Measurements from ENCODE around the gene PTPRC.

Gene PTPRC

DNA sequence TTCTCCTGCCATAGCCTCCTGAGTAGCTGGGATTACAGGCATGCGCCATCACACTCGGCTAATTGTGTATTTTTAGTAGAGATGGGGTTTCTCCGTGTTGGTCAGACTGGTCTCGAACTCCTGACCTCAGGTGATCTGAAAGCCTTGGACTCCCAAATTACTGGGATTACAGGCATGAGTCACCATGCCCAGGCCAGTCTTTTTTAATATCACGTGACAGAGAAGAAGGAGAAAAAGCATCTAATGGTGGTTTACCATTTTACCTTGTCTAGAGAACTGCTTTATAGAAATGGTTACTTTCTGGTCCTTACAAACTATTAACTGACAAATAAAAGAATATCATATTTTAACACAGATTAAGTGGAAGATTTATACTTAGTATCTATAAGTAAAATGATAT is 168.0 kb downstream of the PTPRC start:
- Histone ChIP-seq H3K4me1 (ENCODE audit: control insufficient read depth in 1 of 2, insufficient read depth in 2 of 2, low read length in 2 of 2) (no peaks in the 10 kb centered on the region), H3K27me3 (ENCODE audit: low read depth, low read length) (no peaks in the 10 kb centered on the region), H3K36me3 (ENCODE audit: control insufficient read depth in 1 of 2, insufficient read depth in 2 of 2, low read length in 2 of 2) (no peaks in the 10 kb centered on the region), H3K27ac (ENCODE audit: low read length) (no peak overlapping the region), H3K4me3 (ENCODE audit: low read depth in 1 of 2, low read length in 2 of 2) (no peak overlapping the region), H3K9me3 (ENCODE audit: control insufficient read depth in 1 of 2, low read length in 2 of 2) (no peaks in the 10 kb centered on the region)

Data from muscle layer of duodenum (tissue), 2 donors.